Effector memory CD8-positive, alpha-beta T cell (primary cell): ENCODE measurements around the gene PDGFB.
A peak's percentile ranks its signal among the peaks of the same experiment; 100 is the strongest.

Experiments
- ATAC-seq: fragments of 150-1000 bp; cut with Tn5 transposase; replicated peaks from 2 replicates; pipeline ENCODE4 v1.10.0; 2021; ENCODE audit warnings: mild to moderate bottlenecking, moderate library complexity
- DNase-seq, 3 experiments: peaks; one replicate each; pipeline ENCODE4 v3.0.0; 2021
- H3K27ac Mint-ChIP-seq, 2 donors: one replicate each; pipeline ENCODE4 v1.8.0; 2022; ENCODE audit warnings: mild to moderate bottlenecking in 2 of 2, mixed read lengths in 2 of 2, moderate library complexity in 2 of 2
- H3K27me3 Mint-ChIP-seq, 2 donors: one replicate each; pipeline ENCODE4 v1.8.0; 2022; ENCODE audit warnings: mixed read lengths in 2 of 2
- H3K36me3 Mint-ChIP-seq: one replicate; pipeline ENCODE4 v1.8.0; 2022; ENCODE audit warnings: mild to moderate bottlenecking, moderate library complexity, mixed read lengths; ENCODE audit not compliant: insufficient read depth
- H3K4me1 Mint-ChIP-seq, 2 donors: one replicate each; pipeline ENCODE4 v1.8.0; 2022; ENCODE audit warnings: low read depth in 2 of 2, mixed read lengths in 2 of 2
- H3K4me3 Mint-ChIP-seq, 2 donors: one replicate each; pipeline ENCODE4 v1.8.0; 2022; ENCODE audit warnings: mild to moderate bottlenecking in 2 of 2, mixed read lengths in 2 of 2, moderate library complexity in 2 of 2
- H3K9me3 Mint-ChIP-seq, 2 donors: one replicate each; pipeline ENCODE4 v1.8.0; 2022; ENCODE audit warnings: mixed read lengths in 2 of 2

Gene PDGFB

GRCh38 chr22:39215426-39216142, 29.2 kb downstream of the PDGFB start:
- H3K36me3 Mint-ChIP-seq, result no peaks in the 10 kb centered on the region
- peaks cover 0 to 1% of the 10 kb centered on the region in 2 donors for H3K9me3 Mint-ChIP-seq
- peak overlapping the region in 1 of 2 donors; percentile 51 for H3K27ac Mint-ChIP-seq
- peak overlapping the region; percentile 60 to 61 for H3K4me3 Mint-ChIP-seq
- peaks cover 8 to 11% of the 10 kb centered on the region in 2 donors for H3K4me1 Mint-ChIP-seq
- ATAC-seq (peak; percentile 94), DNase-seq (peak; percentile 41 to 42 (median 41))
- peaks cover 0 to 16% of the 10 kb centered on the region in 2 donors for H3K27me3 Mint-ChIP-seq

GRCh38 chr22:39215070-39215396, 29.7 kb downstream of the PDGFB start:
- no peaks in the 10 kb centered on the region for H3K36me3 Mint-ChIP-seq
- peaks cover 6 to 11% of the 10 kb centered on the region in 2 donors for H3K4me1 Mint-ChIP-seq
- no peak overlapping the region for H3K4me3 Mint-ChIP-seq
- ATAC-seq (no peak), DNase-seq (no peak)
- peaks cover 0 to under 1% of the 10 kb centered on the region in 2 donors for H3K9me3 Mint-ChIP-seq
- peaks cover 0 to 16% of the 10 kb centered on the region in 2 donors for H3K27me3 Mint-ChIP-seq
- H3K27ac Mint-ChIP-seq, result no peak overlapping the region

GRCh38 chr22:39214383-39215069, 30.3 kb downstream of the PDGFB start:
- Mint-ChIP-seq H3K36me3 (no peaks in the 10 kb centered on the region), H3K4me1 (peaks cover 4 to 11% of the 10 kb centered on the region in 2 donors), H3K27ac (no peak overlapping the region), H3K9me3 (no peaks in the 10 kb centered on the region), H3K27me3 (peaks cover 0 to 16% of the 10 kb centered on the region in 2 donors), H3K4me3 (no peak overlapping the region)
- DNase-seq (no peak), ATAC-seq (no peak)

- no peaks in the 10 kb centered on the region for H3K36me3 Mint-ChIP-seq
- H3K27ac Mint-ChIP-seq, result no peak overlapping the region
- H3K4me3 Mint-ChIP-seq, result no peak overlapping the region
- H3K4me1 Mint-ChIP-seq, result peaks cover 4 to 12% of the 10 kb centered on the region in 2 donors
- no peaks in the 10 kb centered on the region for H3K9me3 Mint-ChIP-seq
- no peak for DNase-seq
- H3K27me3 Mint-ChIP-seq, result peaks cover 0 to 16% of the 10 kb centered on the region in 2 donors
- no peak for ATAC-seq
Measured at GRCh38 chr22:39214006-39214382, 30.8 kb downstream of the PDGFB start.

GRCh38 chr22:39212721-39213376, 31.9 kb downstream of the PDGFB start:
- peaks cover 0 to 16% of the 10 kb centered on the region in 2 donors for H3K27me3 Mint-ChIP-seq
- DNase-seq (no peak), ATAC-seq (no peak)
- no peaks in the 10 kb centered on the region for H3K9me3 Mint-ChIP-seq
- no peaks in the 10 kb centered on the region for H3K36me3 Mint-ChIP-seq
- peak overlapping the region in 1 of 2 donors; percentile 32 for H3K27ac Mint-ChIP-seq
- no peak overlapping the region for H3K4me3 Mint-ChIP-seq
- peaks cover 11 to 14% of the 10 kb centered on the region in 2 donors for H3K4me1 Mint-ChIP-seq

GRCh38 chr22:39209756-39210155, 35.0 kb downstream of the PDGFB start:
- H3K36me3 Mint-ChIP-seq, result peaks cover 12% of the 10 kb centered on the region
- H3K4me1 Mint-ChIP-seq, result peaks cover 32 to 34% of the 10 kb centered on the region in 2 donors
- peak overlapping the region in 1 of 2 donors; percentile 49 for H3K27ac Mint-ChIP-seq
- no peak for ATAC-seq
- peaks cover 0 to 16% of the 10 kb centered on the region in 2 donors for H3K27me3 Mint-ChIP-seq
- no peak for DNase-seq
- no peaks in the 10 kb centered on the region for H3K9me3 Mint-ChIP-seq
- H3K4me3 Mint-ChIP-seq, result no peak overlapping the region

GRCh38 chr22:39208013-39208680, 36.6 kb downstream of the PDGFB start:
- H3K27me3 Mint-ChIP-seq, result peaks cover 0 to 9% of the 10 kb centered on the region in 2 donors
- ATAC-seq, result no peak
- H3K27ac Mint-ChIP-seq, result peak overlapping the region; percentile 91 to 94
- peaks cover 38 to 39% of the 10 kb centered on the region in 2 donors for H3K4me1 Mint-ChIP-seq
- peak overlapping the region; percentile 20 to 72 for H3K4me3 Mint-ChIP-seq
- no peaks in the 10 kb centered on the region for H3K9me3 Mint-ChIP-seq
- DNase-seq, result no peak
- H3K36me3 Mint-ChIP-seq, result peaks cover 12% of the 10 kb centered on the region

GRCh38 chr22:39207141-39208012, 37.4 kb downstream of the PDGFB start:
- Mint-ChIP-seq H3K36me3 (peaks cover 12% of the 10 kb centered on the region), H3K9me3 (no peaks in the 10 kb centered on the region), H3K27me3 (peaks cover 0 to 2% of the 10 kb centered on the region in 2 donors), H3K27ac (peak overlapping the region; percentile 91 to 94), H3K4me3 (peak overlapping the region; percentile 65 to 72), H3K4me1 (peaks cover 34 to 43% of the 10 kb centered on the region in 2 donors)
- ATAC-seq (no peak), DNase-seq (peak in 1 of 3 experiments; percentile 10)

GRCh38 chr22:39206491-39206890, 38.3 kb downstream of the PDGFB start:
- Mint-ChIP-seq H3K9me3 (no peaks in the 10 kb centered on the region), H3K27ac (peak overlapping the region; percentile 91 to 94), H3K27me3 (no peaks in the 10 kb centered on the region), H3K36me3 (peaks cover 12% of the 10 kb centered on the region), H3K4me3 (peak overlapping the region; percentile 78 to 81), H3K4me1 (peaks cover 34 to 43% of the 10 kb centered on the region in 2 donors)
- no peak for DNase-seq
- ATAC-seq, result no peak

- Mint-ChIP-seq H3K27ac (peak overlapping the region; percentile 91 to 93), H3K27me3 (no peaks in the 10 kb centered on the region), H3K4me3 (peak overlapping the region; percentile 78 to 81), H3K9me3 (no peaks in the 10 kb centered on the region), H3K36me3 (peaks cover 12% of the 10 kb centered on the region), H3K4me1 (peaks cover 34 to 43% of the 10 kb centered on the region in 2 donors)
- ATAC-seq (peak; percentile 95), DNase-seq (peak; percentile 64 to 79 (median 69))
Measured at GRCh38 chr22:39205344-39206021, 39.3 kb downstream of the PDGFB start.

- ATAC-seq (no peak), DNase-seq (no peak)
- H3K9me3 Mint-ChIP-seq, result no peaks in the 10 kb centered on the region
- H3K36me3 Mint-ChIP-seq, result peaks cover 12% of the 10 kb centered on the region
- H3K4me1 Mint-ChIP-seq, result peaks cover 33 to 43% of the 10 kb centered on the region in 2 donors
- H3K4me3 Mint-ChIP-seq, result no peak overlapping the region
- H3K27me3 Mint-ChIP-seq, result no peaks in the 10 kb centered on the region
- no peak overlapping the region for H3K27ac Mint-ChIP-seq
Measured at GRCh38 chr22:39204216-39204615, 40.6 kb downstream of the PDGFB start.

GRCh38 chr22:39197578-39197977, 47.2 kb downstream of the PDGFB start:
- no peaks in the 10 kb centered on the region for H3K36me3 Mint-ChIP-seq
- no peak for ATAC-seq
- no peak overlapping the region for H3K4me3 Mint-ChIP-seq
- H3K4me1 Mint-ChIP-seq, result peaks cover under 1 to 10% of the 10 kb centered on the region in 2 donors
- no peak overlapping the region for H3K27ac Mint-ChIP-seq
- no peaks in the 10 kb centered on the region for H3K9me3 Mint-ChIP-seq
- no peak for DNase-seq
- H3K27me3 Mint-ChIP-seq, result no peaks in the 10 kb centered on the region
